ENCODE measurements around the gene TCN2. TPM values are rescaled to one million over a fixed set of nuclear protein-coding genes. Genes with fewer than 3 reads are reported as not detected.

The TCN2 gene
- total and polyA plus RNA-seq, 4 donors = 6.7 to 14.1 (median 13.0) TPM

GRCh38 chr22:30602049-30602448 is 4.9 kb upstream of the TCN2 start:
- Histone ChIP-seq H3K4me3 (ENCODE audit: low read depth in 1 of 3, low read length in 3 of 3) (no peak overlapping the region), H3K9ac (ENCODE audit: low read depth in 1 of 2, low read length in 2 of 2) (no peak overlapping the region), H3K9me3 (ENCODE audit: control insufficient read depth in 4 of 4, low read length in 3 of 4) (no peaks in the 10 kb centered on the region), H3K27ac (ENCODE audit: low read depth in 1 of 2, low read length in 2 of 2) (no peak overlapping the region), H3K4me1 (ENCODE audit: control insufficient read depth in 4 of 4, insufficient read depth in 4 of 4, low read length in 3 of 4) (peaks cover 3 to 15% (median 8%) of the 10 kb centered on the region in 4 donors), H3K36me3 (ENCODE audit: control insufficient read depth in 4 of 4, insufficient read depth in 3 of 4, low read depth in 1 of 4, low read length in 3 of 4) (no peaks in the 10 kb centered on the region), H3K27me3 (ENCODE audit: control insufficient read depth in 4 of 4, insufficient read depth in 4 of 4, low read length in 3 of 4) (no peaks in the 10 kb centered on the region)
- DNase-seq (ENCODE audit: low spot score) = no peak
- 50% methylated on average over 3 of the region's 3 CpGs for WGBS
- no peak for TF ChIP-seq TAF1 (conservative IDR thresholded peaks at IDR 0.05)
- peak; percentile 65 to 73 for TF ChIP-seq RAD21 (IDR thresholded peaks at IDR 0.05)
- TF ChIP-seq CTCF (IDR thresholded peaks at IDR 0.05; ENCODE audit: low read depth, low read length, missing input control) = peak; percentile 21
- no peak for TF ChIP-seq EGR1 (IDR thresholded peaks at IDR 0.05; ENCODE audit: low read depth in 2 of 2)

GRCh38 chr22:30603801-30604200 is 3.2 kb upstream of the TCN2 start:
- Histone ChIP-seq H3K9ac (ENCODE audit: low read depth in 1 of 2, low read length in 2 of 2) (no peak overlapping the region), H3K36me3 (ENCODE audit: control insufficient read depth in 4 of 4, insufficient read depth in 3 of 4, low read depth in 1 of 4, low read length in 3 of 4) (no peaks in the 10 kb centered on the region), H3K27me3 (ENCODE audit: control insufficient read depth in 4 of 4, insufficient read depth in 4 of 4, low read length in 3 of 4) (no peaks in the 10 kb centered on the region), H3K4me3 (ENCODE audit: low read depth in 1 of 3, low read length in 3 of 3) (no peak overlapping the region), H3K9me3 (ENCODE audit: control insufficient read depth in 4 of 4, low read length in 3 of 4) (no peaks in the 10 kb centered on the region), H3K4me1 (ENCODE audit: control insufficient read depth in 4 of 4, insufficient read depth in 4 of 4, low read length in 3 of 4) (peaks cover 3 to 26% (median 15%) of the 10 kb centered on the region in 4 donors), H3K27ac (ENCODE audit: low read depth in 1 of 2, low read length in 2 of 2) (no peak overlapping the region)
- TF ChIP-seq, protein P1, sequence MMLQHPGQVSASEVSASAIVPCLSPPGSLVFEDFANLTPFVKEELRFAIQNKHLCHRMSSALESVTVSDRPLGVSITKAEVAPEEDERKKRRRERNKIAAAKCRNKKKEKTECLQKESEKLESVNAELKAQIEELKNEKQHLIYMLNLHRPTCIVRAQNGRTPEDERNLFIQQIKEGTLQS (IDR thresholded peaks at IDR 0.05) = no peak
- TF ChIP-seq MAX (IDR thresholded peaks at IDR 0.05) (no peak), FOXA1 (IDR thresholded peaks at IDR 0.05) (no peak), NR2F2 (IDR thresholded peaks at IDR 0.05) (no peak), RAD21 (IDR thresholded peaks at IDR 0.05) (no peak), FOXA2 (IDR thresholded peaks at IDR 0.05) (no peak), HNF4A (conservative IDR thresholded peaks at IDR 0.05) (no peak), RXRA (IDR thresholded peaks at IDR 0.05) (no peak), JUND (IDR thresholded peaks at IDR 0.05) (no peak), CTCF (IDR thresholded peaks at IDR 0.05; ENCODE audit: low read depth, low read length, missing input control) (no peak), GABPA (IDR thresholded peaks at IDR 0.05 in 1 of 2, conservative IDR thresholded peaks at IDR 0.05 in 1 of 2) (no peak), TAF1 (conservative IDR thresholded peaks at IDR 0.05) (no peak), HNF4G (IDR thresholded peaks at IDR 0.05) (no peak), SP1 (IDR thresholded peaks at IDR 0.05) (no peak), REST (IDR thresholded peaks at IDR 0.05) (no peak), EGR1 (IDR thresholded peaks at IDR 0.05; ENCODE audit: low read depth in 2 of 2) (no peak)
- no peak for DNase-seq (ENCODE audit: low spot score)
- WGBS = 80% methylated on average over 3 of the region's 3 CpGs

Measured in liver (tissue), 9 donors.